Natural killer cell (primary cell): ENCODE data around the gene CA14. TPM values are rescaled to one million over a fixed set of nuclear protein-coding genes. Genes with fewer than 3 reads are reported as not detected.

Experiments used
- ATAC-seq, 3 donors: fragments of 150-1000 bp in 2 of 3; fragments of 200-7000 bp in 1 of 3; cut with Tn5 transposase; 1 replicate in 1 of 3; 2 replicates in 2 of 3; pipeline ENCODE4 v1.10.0; 2021; ENCODE audit warnings: mild to moderate bottlenecking in 2 of 3, moderate library complexity in 2 of 3
- DNase-seq, 2 donors: peaks; one replicate each; pipeline versions ENCODE4 v3.0.0 to v3.0.0-alpha.2; 2013 to 2021; ENCODE audit warnings: mixed read lengths in 1 of 2
- H3K27ac ChIP-seq: one replicate; pipeline ENCODE4 v1.5.1; 2013; ENCODE audit warnings: mild to moderate bottlenecking, low read length
- H3K27me3 ChIP-seq: one replicate; pipeline ENCODE4 v1.6.1; 2013; ENCODE audit warnings: low read length; ENCODE audit not compliant: control insufficient read depth, insufficient read depth
- H3K36me3 ChIP-seq: one replicate; pipeline ENCODE4 v1.6.1; 2013; ENCODE audit warnings: low read length; ENCODE audit not compliant: control insufficient read depth, insufficient read depth
- H3K4me1 ChIP-seq: one replicate; pipeline ENCODE4 v1.6.1; 2013; ENCODE audit warnings: low read length; ENCODE audit not compliant: control insufficient read depth, insufficient read depth
- H3K4me3 ChIP-seq: one replicate; pipeline ENCODE4 v1.5.1; 2013; ENCODE audit warnings: low read length
- H3K9me3 ChIP-seq: one replicate; pipeline ENCODE4 v1.6.1; 2013; ENCODE audit warnings: low read length; ENCODE audit not compliant: control insufficient read depth, insufficient read depth
- H3K27ac Mint-ChIP-seq, 2 donors: one replicate each; pipeline ENCODE4 v1.8.0; 2022; ENCODE audit warnings: mild to moderate bottlenecking in 2 of 2, mixed read lengths in 2 of 2, moderate library complexity in 1 of 2
- H3K27me3 Mint-ChIP-seq, 2 donors: one replicate each; pipeline ENCODE4 v1.8.0; 2022; ENCODE audit warnings: low read depth in 2 of 2, mixed read lengths in 2 of 2
- H3K36me3 Mint-ChIP-seq: one replicate; pipeline ENCODE4 v1.8.0; 2022; ENCODE audit warnings: mixed read lengths
- H3K4me1 Mint-ChIP-seq, 2 donors: one replicate each; pipeline ENCODE4 v1.8.0; 2022; ENCODE audit warnings: mixed read lengths in 2 of 2
- H3K4me3 Mint-ChIP-seq: one replicate; pipeline ENCODE4 v1.8.0; 2022; ENCODE audit warnings: mild to moderate bottlenecking, moderate library complexity, mixed read lengths
- H3K9me3 Mint-ChIP-seq, 2 donors: one replicate each; pipeline ENCODE4 v1.8.0; 2022; ENCODE audit warnings: mixed read lengths in 2 of 2
- WGBS: methylation state at CpG from one replicate; pipeline ENCODE4 v1.1.7; 2013; ENCODE audit warnings: missing lambda C conversion rate; ENCODE audit not compliant: insufficient coverage; 5-methylcytosine and 5-hydroxymethylcytosine counted together
- intact Hi-C: fragments of 100-400 bp; cut with micrococcal nuclease; formaldehyde crosslinking; loops from one replicate; pipeline ENCODE4 v1.14.2; 2022
- total RNA-seq, 4 donors: library from RNA; stranded (reverse); fragments of 120-200 nt in 1 of 4; gene quantifications; one replicate each; pipeline versions ENCODE4 v1.2.3 to v1.2.4, GENCODE V29; 2013 to 2022
- TF ChIP-seq, protein P1 (sequence below): fragments of 200-600 bp; IDR thresholded peaks from one replicate; pipeline ENCODE4 v1.8.0; 2022; ENCODE audit warnings: antibody characterized with exemption

The CA14 gene
- total RNA-seq, 3 donors from 2014 or later (not counting 1 experiment from before 2014, with no cell fraction given): not detected

DNA sequence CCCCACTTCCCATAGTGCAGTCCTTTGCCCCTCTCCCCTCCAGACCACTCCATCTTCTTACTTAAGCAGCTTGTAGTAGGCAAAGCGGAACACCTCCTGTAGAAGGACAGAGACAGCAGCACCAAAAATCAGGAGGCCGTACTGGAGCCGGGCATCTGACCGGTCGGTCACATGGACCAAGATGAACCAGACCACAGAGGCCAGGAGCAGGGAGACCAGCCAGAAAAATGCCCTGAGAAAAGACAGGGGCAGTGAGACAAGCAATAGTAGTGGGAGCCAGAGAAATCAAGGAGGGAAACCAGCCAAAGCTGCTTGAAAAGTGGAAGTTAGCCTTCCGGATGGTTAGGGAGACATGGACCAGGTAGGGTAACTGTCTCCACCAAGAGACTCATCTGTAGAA lies 10.3 kb downstream of the CA14 start:
- TF ChIP-seq, protein P1, sequence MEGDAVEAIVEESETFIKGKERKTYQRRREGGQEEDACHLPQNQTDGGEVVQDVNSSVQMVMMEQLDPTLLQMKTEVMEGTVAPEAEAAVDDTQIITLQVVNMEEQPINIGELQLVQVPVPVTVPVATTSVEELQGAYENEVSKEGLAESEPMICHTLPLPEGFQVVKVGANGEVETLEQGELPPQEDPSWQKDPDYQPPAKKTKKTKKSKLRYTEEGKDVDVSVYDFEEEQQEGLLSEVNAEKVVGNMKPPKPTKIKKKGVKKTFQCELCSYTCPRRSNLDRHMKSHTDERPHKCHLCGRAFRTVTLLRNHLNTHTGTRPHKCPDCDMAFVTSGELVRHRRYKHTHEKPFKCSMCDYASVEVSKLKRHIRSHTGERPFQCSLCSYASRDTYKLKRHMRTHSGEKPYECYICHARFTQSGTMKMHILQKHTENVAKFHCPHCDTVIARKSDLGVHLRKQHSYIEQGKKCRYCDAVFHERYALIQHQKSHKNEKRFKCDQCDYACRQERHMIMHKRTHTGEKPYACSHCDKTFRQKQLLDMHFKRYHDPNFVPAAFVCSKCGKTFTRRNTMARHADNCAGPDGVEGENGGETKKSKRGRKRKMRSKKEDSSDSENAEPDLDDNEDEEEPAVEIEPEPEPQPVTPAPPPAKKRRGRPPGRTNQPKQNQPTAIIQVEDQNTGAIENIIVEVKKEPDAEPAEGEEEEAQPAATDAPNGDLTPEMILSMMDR: no peak
- no peaks in the 10 kb centered on the region for H3K36me3 Mint-ChIP-seq
- H3K27ac ChIP-seq: peak overlapping the region; percentile 89
- H3K27ac Mint-ChIP-seq: peak overlapping the region; percentile 93 to 94
- no peaks in the 10 kb centered on the region for H3K9me3 Mint-ChIP-seq
- H3K4me3 Mint-ChIP-seq: peak overlapping the region; percentile 98
- H3K4me1 ChIP-seq: peaks cover 26% of the 10 kb centered on the region
- DNase-seq (no peak), ATAC-seq (no peak)
- no peaks in the 10 kb centered on the region for H3K9me3 ChIP-seq
- H3K4me3 ChIP-seq: peak overlapping the region; percentile 86
- H3K27me3 Mint-ChIP-seq: peaks cover 6 to 13% of the 10 kb centered on the region in 2 donors
- 48% methylated on average over 6 of the region's 6 CpGs for WGBS
- peaks cover 28% of the 10 kb centered on the region for H3K36me3 ChIP-seq
- intact Hi-C loops: loop anchor here (2.0 kb wide), 2 partner anchors 31 to 53 kb away; partner anchors contain the start of genes ANP32E and PRPF3
- H3K4me1 Mint-ChIP-seq: peaks cover 21 to 31% of the 10 kb centered on the region in 2 donors
- H3K27me3 ChIP-seq: no peaks in the 10 kb centered on the region

DNA sequence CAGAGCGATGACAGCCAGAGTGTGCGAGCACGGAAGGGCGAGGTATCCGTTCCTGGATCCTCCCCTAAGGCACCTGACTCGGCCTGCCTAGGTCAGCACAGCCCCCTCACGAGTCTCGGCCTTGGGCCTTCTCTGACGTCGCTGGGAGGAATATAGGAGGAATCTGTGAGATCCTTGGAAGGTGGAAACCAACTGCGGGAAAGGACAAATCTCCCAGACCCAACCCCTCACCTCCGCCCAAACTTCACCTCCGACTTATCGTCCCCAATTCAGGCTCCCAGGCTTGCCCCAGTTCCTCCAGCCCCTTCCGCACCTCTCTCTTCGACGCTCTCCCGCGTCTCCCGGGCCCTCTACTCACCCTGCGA lies 10.7 kb downstream of the CA14 start:
- Histone ChIP-seq H3K27me3 (no peaks in the 10 kb centered on the region), H3K36me3 (peaks cover 28% of the 10 kb centered on the region), H3K27ac (peak overlapping the region; percentile 89), H3K9me3 (no peaks in the 10 kb centered on the region), H3K4me3 (peak overlapping the region; percentile 86), H3K4me1 (peaks cover 26% of the 10 kb centered on the region)
- Mint-ChIP-seq H3K36me3 (no peaks in the 10 kb centered on the region), H3K4me1 (peaks cover 21 to 31% of the 10 kb centered on the region in 2 donors), H3K4me3 (peak overlapping the region; percentile 98), H3K27me3 (peaks cover 7 to 17% of the 10 kb centered on the region in 2 donors), H3K27ac (peak overlapping the region; percentile 93 to 94), H3K9me3 (no peaks in the 10 kb centered on the region)
- TF ChIP-seq, protein P1: no peak
- DNase-seq: peak; percentile 42 to 71
- peak; percentile 55 to 78 (median 57) for ATAC-seq
- WGBS: under 1% methylated on average over 17 of the region's 21 CpGs
- intact Hi-C loops: loop anchor here (2.0 kb wide), 2 partner anchors 32 to 52 kb away; partner anchors contain the start of genes ANP32E and PRPF3

DNA sequence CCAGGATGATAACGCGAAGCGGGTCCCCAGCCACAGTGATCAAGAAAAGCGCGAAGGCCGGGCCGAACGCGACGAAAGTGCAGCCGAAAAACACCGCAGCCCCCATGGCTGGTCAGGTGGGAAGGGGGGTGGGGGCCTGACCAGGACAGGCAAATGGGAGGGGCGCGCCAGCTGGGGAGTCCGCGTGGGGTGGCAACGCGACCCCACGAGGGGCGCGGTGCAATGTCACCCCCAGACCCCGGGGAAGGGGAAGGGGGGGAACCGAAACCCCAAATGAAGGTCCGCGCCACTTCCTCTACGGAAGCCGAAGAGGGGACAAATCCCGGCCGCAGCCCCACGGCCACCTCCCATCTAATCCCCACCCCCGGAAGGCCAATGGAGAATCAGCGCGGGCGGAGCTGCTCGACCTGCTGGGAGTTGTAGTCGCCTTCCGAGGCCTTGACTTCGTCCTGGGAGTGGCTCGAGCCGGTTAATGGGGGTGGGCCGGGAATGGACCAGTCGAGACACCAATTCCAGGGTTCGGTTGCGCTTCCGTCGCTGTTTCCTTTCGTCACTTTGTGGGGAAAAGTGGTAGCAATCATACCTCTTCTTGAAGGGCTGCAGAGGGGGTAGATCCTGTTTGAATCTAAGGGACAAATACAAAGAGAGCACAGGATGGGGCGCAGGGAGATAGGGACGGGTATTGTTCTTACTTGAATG lies 11.3 kb downstream of the CA14 start, which contains the start of gene APH1A:
Gene APH1A (minus strand): TSS at position 312 of the 699 bp plus-strand sequence. CDS start 206 bp downstream, at position 106.
- peak within 1 kb of the TSS; percentile 89 for H3K27ac ChIP-seq
- no peaks in the 10 kb centered on the region for H3K9me3 Mint-ChIP-seq
- H3K27ac Mint-ChIP-seq: peak within 1 kb of the TSS; percentile 93 to 94
- TF ChIP-seq, protein P1: no peak
- WGBS: under 1% methylated on average over 49 of the region's 49 CpGs
- DNase-seq: peak; percentile 83 to 95
- H3K4me1 ChIP-seq: peaks cover 26% of the 10 kb centered on the region
- no peaks in the 10 kb centered on the region for H3K9me3 ChIP-seq
- H3K27me3 Mint-ChIP-seq: peaks cover 9 to 17% of the 10 kb centered on the region in 2 donors
- intact Hi-C loops: loop anchor here (2.0 kb wide), 2 partner anchors 32 to 52 kb away; partner anchors contain the start of genes ANP32E and PRPF3
- peaks cover 21 to 31% of the 10 kb centered on the region in 2 donors for H3K4me1 Mint-ChIP-seq
- peaks cover 28% of the 10 kb centered on the region for H3K36me3 ChIP-seq
- peak within 1 kb of the TSS; percentile 98 for H3K4me3 Mint-ChIP-seq
- ATAC-seq: peak; percentile 94 to 95 (median 94)
- no peaks in the 10 kb centered on the region for H3K36me3 Mint-ChIP-seq
- H3K27me3 ChIP-seq: no peaks in the 10 kb centered on the region
- peak within 1 kb of the TSS; percentile 86 for H3K4me3 ChIP-seq
